PC-3 (cell line): Measurements from ENCODE around the gene WFDC1. TPM values are rescaled to one million over a fixed set of nuclear protein-coding genes. Genes with fewer than 3 reads are reported as not detected.

Experiments
- ATAC-seq: fragments of 200-7000 bp; cut with Tn5 transposase; 2 replicates; pipeline ENCODE4 v1.9.1; 2020; ENCODE audit warnings: mild to moderate bottlenecking, moderate library complexity
- BruUV-seq: library from RNA; stranded (reverse); fragments of 400-500 nt; replicated peaks from 2 replicates; lab custom pipeline; 2021; lab: Mats Ljungman, UMichigan
- CTCF ChIA-PET: fragments of 300-600 bp; sonication (Branson Sonifier 250); formaldehyde crosslinking; loops from one replicate; lab custom pipeline; 2022; ENCODE audit warnings: antibody characterized with exemption; lab: Charles Lee
- POLR2A ChIA-PET: fragments of 300-600 bp; sonication (Branson Sonifier 250); formaldehyde crosslinking; loops from one replicate; lab custom pipeline; 2022; ENCODE audit warnings: antibody characterized with exemption; ENCODE audit not compliant: unreplicated experiment; lab: Charles Lee
- DNase-seq: peaks from one replicate; pipeline ENCODE4 v3.0.0-alpha.2; 2015
- H2AFZ ChIP-seq: fragments of 300-600 bp; sonication (generic); 2 replicates; pipeline ENCODE4 v1.6.0; 2016; ENCODE audit warnings: antibody characterized with exemption, low read length
- H3F3A ChIP-seq: fragments of 300-600 bp; sonication (generic); one replicate; pipeline ENCODE4 v1.6.0; 2017; ENCODE audit warnings: antibody characterized with exemption, low read length, control low read depth, mild to moderate bottlenecking; ENCODE audit not compliant: unreplicated experiment
- H3K27ac ChIP-seq: fragments of 300-600 bp; sonication (generic); 2 replicates; pipeline ENCODE4 v1.5.1; 2016; ENCODE audit warnings: mild to moderate bottlenecking, low read length
- H3K27me3 ChIP-seq: fragments of 300-600 bp; sonication (generic); 2 replicates; pipeline ENCODE4 v1.6.1; 2016; ENCODE audit warnings: low read length, mixed read lengths
- H3K36me3 ChIP-seq: fragments of 300-600 bp; sonication (generic); 2 replicates; pipeline ENCODE4 v1.6.1; 2016; ENCODE audit warnings: low read depth, mixed run types, low read length, mixed read lengths
- H3K4me1 ChIP-seq: fragments of 300-600 bp; sonication (generic); 2 replicates; pipeline ENCODE4 v1.5.1; 2016; ENCODE audit warnings: low read length; ENCODE audit not compliant: insufficient read depth
- H3K4me2 ChIP-seq: fragments of 300-600 bp; sonication (generic); 2 replicates; pipeline ENCODE4 v1.6.0; 2016; ENCODE audit warnings: low read length
- H3K4me3 ChIP-seq: fragments of 300-600 bp; sonication (generic); 2 replicates; pipeline ENCODE4 v1.5.1; 2016; ENCODE audit warnings: mild to moderate bottlenecking, low read length, mixed read lengths
- H3K79me2 ChIP-seq: fragments of 300-600 bp; sonication (generic); 2 replicates; pipeline ENCODE4 v1.6.1; 2017; ENCODE audit warnings: low read length, mixed read lengths
- H3K9ac ChIP-seq: fragments of 300-600 bp; sonication (generic); 2 replicates; pipeline ENCODE4 v1.6.0; 2016; ENCODE audit warnings: mild to moderate bottlenecking, low read length
- H3K9me2 ChIP-seq: fragments of 300-600 bp; sonication (generic); replicated peaks from 2 replicates; pipeline ENCODE4 v1.6.1; 2016; ENCODE audit warnings: mixed run types, low read length, mixed read lengths
- H3K9me3 ChIP-seq: fragments of 300-600 bp; sonication (generic); 2 replicates; pipeline ENCODE4 v1.6.1; 2016; ENCODE audit warnings: low read length, mixed read lengths
- H4K20me1 ChIP-seq: fragments of 300-600 bp; sonication (generic); 2 replicates; pipeline ENCODE4 v1.6.1; 2016; ENCODE audit warnings: low read length, mixed read lengths
- CTCF ChIP-seq: fragments of 300-600 bp; sonication (generic); conservative IDR thresholded peaks from 2 replicates; pipeline ENCODE4 v1.5.1; 2017; ENCODE audit warnings: antibody characterized with exemption, low read depth, mild to moderate bottlenecking, low read length
- EZH2 ChIP-seq: fragments of 300-600 bp; sonication (generic); IDR thresholded peaks from one replicate; pipeline ENCODE4 v1.6.1; 2017; ENCODE audit warnings: antibody characterized with exemption, mild to moderate bottlenecking, low read length; ENCODE audit not compliant: unreplicated experiment
- EZH2phosphoT487 ChIP-seq: fragments of 300-600 bp; sonication (generic); IDR thresholded peaks from 2 replicates; pipeline ENCODE4 v1.6.1; 2018; ENCODE audit warnings: mild to moderate bottlenecking, antibody characterized with exemption, low read length, borderline replicate concordance
- intact Hi-C: fragments of 100-400 bp; cut with micrococcal nuclease; formaldehyde crosslinking; loops from 2 replicates; pipeline ENCODE4 v1.9.0; 2023
- total RNA-seq: library from RNA; depleted of rRNA; stranded (reverse); fragments of >200 nt; gene quantifications from 2 replicates; pipeline ENCODE4 v1.2.3, GENCODE V29; 2014

Gene WFDC1
- total RNA-seq, 1 experiment from 2014 or later, result 0.15 TPM

GRCh38 chr16:84339311-84339710, 44.6 kb downstream of the WFDC1 start:
- peaks cover 3% of the 10 kb centered on the region; the same call in 1 of the 2 replicates for H3K4me1 ChIP-seq
- intact Hi-C loops, result no loop called here
- H3K4me2 ChIP-seq, result no peak overlapping the region
- no peaks in the 10 kb centered on the region for H3F3A ChIP-seq
- DNase-seq (no peak), ATAC-seq (no peak)
- no peak overlapping the region for H3K27ac ChIP-seq
- no peaks in the 10 kb centered on the region for H3K27me3 ChIP-seq
- no peak overlapping the region for H2AFZ ChIP-seq
- no peak overlapping the region for H3K9ac ChIP-seq
- H3K36me3 ChIP-seq, result no peaks in the 10 kb centered on the region
- TF ChIP-seq EZH2phosphoT487, result no peak
- TF ChIP-seq CTCF, result no peak
- TF ChIP-seq EZH2, result no peak
- no peaks in the 10 kb centered on the region for H3K9me3 ChIP-seq
- no peaks in the 10 kb centered on the region for H4K20me1 ChIP-seq
- H3K9me2 ChIP-seq, result no peaks in the 10 kb centered on the region
- POLR2A ChIA-PET, result no interaction called here
- no TSS peak for BruUV-seq
- H3K79me2 ChIP-seq, result no peaks in the 10 kb centered on the region
- CTCF ChIA-PET, result no interaction called here
- H3K4me3 ChIP-seq, result no peak overlapping the region

GRCh38 chr16:84339766-84340165, 45.1 kb downstream of the WFDC1 start:
- Histone ChIP-seq H3K36me3 (no peaks in the 10 kb centered on the region), H2AFZ (no peak overlapping the region), H3K4me1 (peaks cover 3% of the 10 kb centered on the region; the same call in 1 of the 2 replicates), H3K9me2 (no peaks in the 10 kb centered on the region), H4K20me1 (no peaks in the 10 kb centered on the region), H3F3A (no peaks in the 10 kb centered on the region), H3K9ac (no peak overlapping the region), H3K79me2 (no peaks in the 10 kb centered on the region), H3K4me3 (no peak overlapping the region), H3K9me3 (no peaks in the 10 kb centered on the region), H3K27me3 (no peaks in the 10 kb centered on the region), H3K27ac (no peak overlapping the region), H3K4me2 (no peak overlapping the region)
- BruUV-seq, result no TSS peak
- intact Hi-C loops, result no loop called here
- no peak for TF ChIP-seq CTCF
- no peak for TF ChIP-seq EZH2phosphoT487
- TF ChIP-seq EZH2, result no peak
- CTCF ChIA-PET, result no interaction called here
- POLR2A ChIA-PET, result no interaction called here
- ATAC-seq (no peak), DNase-seq (no peak)

- DNase-seq, result peak; percentile 71
- CTCF ChIA-PET, result no interaction called here
- intact Hi-C loops, result no loop called here
- peaks cover 3% of the 10 kb centered on the region; the same call in 1 of the 2 replicates for H3K4me1 ChIP-seq
- no peak overlapping the region for H3K4me3 ChIP-seq
- TF ChIP-seq CTCF, result peak; percentile 37; the same call in 1 of the 2 replicates
- no peak for TF ChIP-seq EZH2
- no peak for TF ChIP-seq EZH2phosphoT487
- no TSS peak for BruUV-seq
- no peaks in the 10 kb centered on the region for H3K36me3 ChIP-seq
- ATAC-seq, result peak; percentile 53
- H3K9me2 ChIP-seq, result no peaks in the 10 kb centered on the region
- H3K27ac ChIP-seq, result no peak overlapping the region
- H3K9ac ChIP-seq, result no peak overlapping the region
- POLR2A ChIA-PET, result no interaction called here
- H2AFZ ChIP-seq, result 0 out of 2 replicates have a peak overlapping the region, but pooled peaks have one; percentile 26
- H3K4me2 ChIP-seq, result 0 out of 2 replicates have a peak overlapping the region, but pooled peaks have one; percentile 26
- H4K20me1 ChIP-seq, result no peaks in the 10 kb centered on the region
- H3K27me3 ChIP-seq, result no peaks in the 10 kb centered on the region
- H3F3A ChIP-seq, result no peaks in the 10 kb centered on the region
- no peaks in the 10 kb centered on the region for H3K9me3 ChIP-seq
- H3K79me2 ChIP-seq, result no peaks in the 10 kb centered on the region
Observed at GRCh38 chr16:84340325-84341040, 45.8 kb downstream of the WFDC1 start.
